Measurements from ENCODE around the gene ZNF716.
"Not testable (repeated sequence)": the region's sequence is repeated elsewhere in the genome, so short reads cannot be mapped to it uniquely, and the experiment has no call there.

The ZNF716 gene

DNA sequence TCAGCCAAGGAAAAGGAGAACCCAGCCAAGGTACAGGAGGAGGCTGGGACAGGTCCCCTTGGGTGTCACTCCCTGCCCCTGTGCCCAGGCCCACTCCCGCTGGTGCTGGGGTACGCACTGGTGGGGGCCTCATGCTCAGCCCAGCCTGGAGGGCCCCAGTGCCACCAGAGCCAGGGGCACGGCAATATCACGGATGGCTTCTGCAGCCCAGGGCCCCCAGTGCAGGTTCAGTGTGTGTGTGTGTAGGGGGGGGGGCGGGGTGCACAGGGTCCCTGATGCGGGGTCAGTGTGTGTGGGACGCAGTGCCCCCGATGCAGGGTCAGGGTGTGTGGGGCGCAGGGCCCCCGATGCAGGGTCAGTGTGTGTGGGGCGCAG, 23.4 kb upstream of the ZNF716 start:
- DNase-seq (ENCODE audit: low read depth in 2 of 2) = no peak

DNA sequence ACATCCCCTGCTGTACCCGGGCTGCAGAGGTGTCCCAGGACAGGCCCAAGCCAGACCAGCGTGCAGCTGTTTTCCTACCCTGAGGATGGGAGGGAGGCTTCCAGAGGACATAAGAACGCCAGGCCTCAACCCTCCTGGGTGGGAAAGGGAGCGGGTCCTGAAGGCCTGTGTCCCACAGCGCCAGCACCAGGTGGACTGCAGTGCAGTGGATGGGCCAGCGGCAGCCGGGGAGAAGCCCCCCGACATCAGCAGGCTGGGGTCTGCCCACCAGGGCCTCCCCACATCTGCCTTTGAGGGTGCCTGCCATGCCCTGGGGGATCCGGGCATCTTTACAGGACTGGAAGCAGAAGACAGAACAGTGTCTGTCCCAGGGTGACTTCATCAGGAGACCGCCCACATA, 22.8 kb upstream of the ZNF716 start:
- DNase-seq (ENCODE audit: low read depth in 2 of 2) = no peak

DNA sequence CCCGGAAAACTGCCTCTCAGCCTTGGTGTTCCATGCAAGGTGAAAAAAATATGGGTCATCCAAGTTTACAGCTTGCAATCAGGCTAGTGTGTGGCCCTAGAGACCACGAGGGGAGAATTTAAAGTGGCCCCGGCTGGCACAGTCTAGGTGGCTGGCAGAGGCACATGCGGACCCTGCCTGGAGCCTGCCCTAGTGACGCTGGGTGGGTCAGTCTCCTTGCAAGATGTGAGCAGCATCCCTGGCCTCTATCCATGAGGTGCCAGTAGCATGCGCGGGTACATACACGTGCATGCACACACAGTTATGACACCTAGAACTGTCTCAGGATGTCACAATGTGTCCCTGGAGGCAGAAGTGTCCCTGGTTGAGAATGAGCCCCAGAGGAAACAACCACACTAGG, 22.4 kb upstream of the ZNF716 start:
- DNase-seq (ENCODE audit: low read depth in 2 of 2) = no peak

DNA sequence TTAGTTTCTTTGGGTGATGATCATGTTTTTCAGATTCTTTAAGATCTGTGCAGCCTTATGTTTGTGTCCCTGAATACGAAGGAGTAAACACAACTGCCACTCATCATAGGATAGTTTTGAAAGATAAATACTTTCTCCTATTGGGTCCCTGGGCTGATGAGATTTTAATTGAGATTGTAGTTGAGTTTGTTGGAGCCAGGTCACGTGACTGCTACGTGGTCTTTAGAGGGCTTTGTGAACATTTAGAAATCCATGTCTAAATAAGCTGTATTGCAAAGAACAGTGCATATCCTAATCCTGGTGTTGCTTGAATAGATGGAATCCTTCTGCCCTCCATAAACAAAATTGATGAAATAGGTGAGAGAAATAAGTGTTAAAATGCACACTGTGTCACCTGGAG, 17.4 kb upstream of the ZNF716 start:
- DNase-seq (ENCODE audit: low read depth in 2 of 2) = no peak

DNA sequence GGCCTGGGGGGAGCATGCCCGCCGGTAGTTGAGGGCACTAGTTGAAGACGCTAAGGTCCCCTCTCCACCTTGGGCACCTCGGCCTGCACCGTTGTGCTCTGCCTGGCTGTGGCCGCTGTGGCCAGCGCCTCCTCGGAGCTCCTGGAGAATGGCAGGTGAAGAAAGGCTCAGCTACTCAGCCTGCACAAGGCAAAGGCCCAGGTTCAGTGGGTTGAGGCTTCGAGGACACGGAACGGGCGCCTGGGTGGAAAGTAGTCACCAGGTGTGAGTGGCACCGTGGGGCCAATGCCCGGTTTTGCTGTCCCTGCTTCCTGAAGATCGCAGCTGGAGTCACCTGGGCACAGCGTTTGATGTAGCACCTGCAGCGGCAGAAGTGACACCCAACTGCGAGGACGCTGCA, 12.4 kb upstream of the ZNF716 start:
- no peak for DNase-seq (ENCODE audit: low read depth in 2 of 2)

DNA sequence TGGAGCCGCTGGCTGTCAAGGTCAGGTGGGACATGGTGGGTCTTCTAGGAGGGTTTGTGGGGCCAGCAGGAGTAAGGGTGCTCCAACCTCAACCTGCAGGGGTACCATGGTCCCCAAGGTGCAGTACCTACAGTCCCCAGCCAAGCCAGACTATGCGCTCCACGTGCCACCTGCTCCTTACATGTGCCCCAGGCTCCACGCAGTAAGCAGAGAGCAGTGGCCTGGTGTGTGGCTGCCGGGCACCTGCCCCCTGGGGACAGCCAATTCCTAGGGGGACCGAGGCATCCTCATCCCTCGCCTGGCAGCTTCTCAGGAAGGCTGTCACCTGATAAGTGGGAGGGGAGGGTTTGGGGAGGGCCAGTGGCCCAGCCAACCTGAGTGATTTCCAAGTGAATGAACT, 11.7 kb upstream of the ZNF716 start:
- no peak for DNase-seq (ENCODE audit: low read depth in 2 of 2)

DNA sequence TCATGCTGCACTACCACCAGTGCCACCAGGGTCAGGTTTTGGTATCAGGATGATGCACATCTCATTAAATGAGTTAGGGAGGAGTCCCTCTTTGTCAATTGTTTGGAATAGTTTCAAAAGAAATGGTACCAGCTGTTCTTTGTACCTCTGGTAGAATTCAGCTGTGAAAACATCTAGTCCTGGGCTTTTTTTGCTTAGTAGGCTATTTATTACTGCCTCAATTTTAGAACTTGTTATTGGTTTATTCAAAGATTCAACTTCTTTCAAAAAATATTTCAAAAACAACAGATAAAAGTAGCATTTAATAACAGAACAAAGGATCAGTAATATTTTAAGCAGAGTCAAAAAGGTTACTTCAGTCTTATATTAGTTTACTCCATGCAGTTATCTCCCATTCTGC, 6.4 kb upstream of the ZNF716 start:
- DNase-seq (ENCODE audit: low read depth in 2 of 2) = no peak

DNA sequence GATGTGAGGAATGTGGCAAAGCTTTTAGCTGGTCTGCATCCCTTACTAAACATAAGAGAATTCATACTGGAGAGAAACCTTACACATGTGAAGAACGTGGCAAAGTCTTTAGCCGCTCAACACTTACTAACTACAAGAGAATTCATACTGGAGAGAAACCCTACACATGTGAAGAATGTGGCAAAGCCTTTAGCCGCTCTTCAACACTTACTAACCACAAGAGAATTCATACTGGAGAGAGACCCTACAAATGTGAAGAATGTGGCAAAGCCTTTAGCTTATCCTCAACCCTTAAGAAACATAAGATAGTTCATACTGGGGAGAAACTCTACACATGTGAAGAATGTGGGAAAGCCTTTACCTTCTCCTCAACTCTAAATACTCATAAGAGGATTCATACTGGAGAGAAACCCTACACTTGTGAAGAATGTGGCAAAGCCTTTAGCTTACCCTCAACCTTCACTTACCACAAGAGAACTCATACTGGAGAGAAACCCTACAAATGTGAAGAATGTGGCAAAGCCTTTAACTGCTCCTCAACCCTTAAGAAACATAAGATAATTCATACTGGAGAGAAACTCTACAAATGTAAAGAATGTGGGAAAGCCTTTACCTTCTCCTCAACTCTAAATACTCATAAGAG, 19.3 kb downstream of the ZNF716 start:
- not testable (repeated sequence) for DNase-seq (ENCODE audit: low read depth in 2 of 2)

DNA sequence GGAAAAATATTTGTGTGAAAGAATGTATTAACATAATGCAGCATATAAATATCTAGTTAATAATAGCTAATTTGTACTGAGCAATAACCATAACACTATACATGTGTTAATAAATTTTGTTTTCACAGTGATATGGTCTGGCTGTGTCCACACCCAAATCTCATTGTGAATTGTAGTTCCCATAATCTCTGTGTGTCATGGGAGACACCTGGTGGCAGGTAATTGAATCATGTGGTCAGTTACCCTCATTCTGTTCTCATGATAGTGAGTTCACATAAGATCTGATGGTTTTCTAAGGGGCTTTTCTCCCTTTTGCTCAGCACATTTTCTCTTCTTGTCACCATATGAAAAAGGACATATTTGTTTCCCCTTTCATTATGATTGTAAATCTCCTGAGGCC, 30.3 kb downstream of the ZNF716 start:
- DNase-seq (ENCODE audit: low read depth in 2 of 2) = not testable (repeated sequence)

DNA sequence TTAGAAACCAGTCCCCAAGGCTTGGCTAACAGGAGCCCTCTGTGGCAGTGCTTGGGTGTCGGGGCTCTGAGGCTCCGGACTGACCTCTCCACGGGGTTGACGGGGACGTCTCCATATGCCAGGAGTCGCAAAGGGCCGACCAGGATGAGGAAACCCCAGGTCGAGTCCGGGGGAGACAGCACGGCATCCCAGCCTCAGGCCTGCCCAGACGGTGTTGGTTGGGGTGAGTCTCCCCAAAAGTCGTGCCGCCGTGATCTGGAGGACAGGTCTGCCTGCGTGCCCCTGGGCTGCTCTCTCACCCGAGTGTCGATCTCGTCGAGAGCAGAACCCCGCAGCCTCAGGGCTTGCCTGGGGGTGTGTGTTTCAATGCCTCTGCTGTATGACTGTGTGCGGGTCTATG, 35.0 kb downstream of the ZNF716 start:
- DNase-seq (ENCODE audit: low read depth in 2 of 2) = not testable (repeated sequence)

DNA sequence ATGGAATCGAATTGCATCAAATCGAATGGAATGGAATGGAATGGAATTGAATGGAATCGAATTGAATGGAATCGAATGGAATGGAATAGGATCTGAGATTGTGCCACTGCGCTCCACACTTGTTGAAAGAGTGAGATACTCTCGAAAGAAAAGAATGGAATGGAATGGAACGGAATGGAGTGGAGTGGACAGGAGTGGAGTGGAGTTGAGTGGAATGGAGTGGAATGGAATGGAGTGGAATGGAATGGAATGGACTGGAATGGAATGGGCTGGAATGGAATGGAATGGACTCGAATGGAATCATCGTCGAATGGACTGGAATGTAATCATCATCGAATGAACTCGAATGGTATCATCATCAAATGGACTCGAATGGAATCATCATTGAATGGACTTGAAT, 38.0 kb downstream of the ZNF716 start:
- DNase-seq (ENCODE audit: low read depth in 2 of 2) = no peak

DNA sequence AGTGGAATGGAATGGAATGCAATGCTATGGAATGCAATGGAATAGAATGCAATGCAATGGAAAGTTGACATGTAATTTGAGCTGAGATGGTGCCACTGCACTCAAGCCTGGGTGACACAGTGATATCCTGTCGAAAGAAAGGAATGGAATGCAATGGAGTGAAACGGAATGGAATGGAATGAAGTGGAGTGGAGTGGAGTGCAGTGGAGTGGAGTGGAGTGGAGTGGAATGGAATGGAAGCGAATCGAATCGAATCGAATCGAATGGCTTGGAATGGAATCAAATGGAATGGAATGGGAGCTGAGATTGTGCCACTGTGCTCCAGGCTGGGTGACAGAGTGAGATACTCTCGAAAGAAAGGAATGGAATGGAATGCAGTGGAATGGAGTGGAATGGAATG, 45.1 kb downstream of the ZNF716 start:
- not testable (repeated sequence) for DNase-seq (ENCODE audit: low read depth in 2 of 2)

DNA sequence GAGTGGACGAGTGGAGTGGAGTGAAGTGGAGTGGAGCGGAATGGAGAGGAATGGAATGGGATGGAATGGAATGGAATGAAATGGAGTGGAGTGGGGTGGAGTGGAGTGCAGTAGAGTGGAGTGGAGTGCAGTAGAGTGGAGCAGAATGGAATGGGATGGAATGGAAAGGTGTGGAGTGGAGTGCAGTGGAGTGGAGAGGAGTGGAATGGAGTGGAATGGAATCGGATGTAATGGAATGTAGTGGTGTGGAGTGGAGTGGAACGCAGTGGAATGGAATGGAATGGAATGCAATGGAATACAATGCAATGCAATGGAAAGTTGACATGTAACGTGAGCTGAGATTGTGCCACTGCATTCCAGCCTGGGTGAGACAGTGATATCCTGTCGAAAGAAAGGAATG, 46.4 kb downstream of the ZNF716 start:
- no peak for DNase-seq (ENCODE audit: low read depth in 2 of 2)

DNA sequence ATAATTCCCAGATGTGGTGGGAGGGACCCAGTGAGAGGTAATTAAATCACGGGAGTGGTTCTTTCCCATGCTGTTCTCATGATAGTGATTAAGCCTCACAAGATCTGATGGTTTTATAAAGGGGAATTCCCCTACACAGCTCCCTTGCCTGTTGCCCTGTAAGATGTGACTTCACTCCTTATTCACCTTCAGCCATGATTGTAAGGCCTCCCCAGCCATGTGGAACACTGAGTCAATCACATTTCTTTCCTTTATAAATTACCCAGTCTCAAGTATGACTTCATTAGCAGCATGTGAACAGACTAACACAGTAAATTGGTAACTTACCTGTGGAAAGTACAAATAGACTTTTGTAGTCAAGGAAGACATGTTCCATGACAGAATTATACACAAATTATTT, 55.2 kb downstream of the ZNF716 start:
- no peak for DNase-seq (ENCODE audit: low read depth in 2 of 2)
